Stimulated activated memory B cell treated with anti-CD40 and anti-IgM and Interleukin-4, amounts not matched to agents 10 μg/mL and 1 μg/mL and 100 μg/mL, for 72 hours (primary cell): ENCODE measurements around the gene TNFAIP8L1.

Experiments
- ATAC-seq: fragments of 150-1000 bp; cut with Tn5 transposase; 2 replicates; pipeline ENCODE4 v1.10.0; 2021
- H3K27ac Mint-ChIP-seq: one replicate; pipeline ENCODE4 v1.8.0; 2022; ENCODE audit warnings: mild to moderate bottlenecking, mixed read lengths
- H3K27me3 Mint-ChIP-seq: one replicate; pipeline ENCODE4 v1.8.0; 2022; ENCODE audit warnings: mixed read lengths
- H3K36me3 Mint-ChIP-seq: one replicate; pipeline ENCODE4 v1.8.0; 2022; ENCODE audit warnings: mixed read lengths
- H3K4me1 Mint-ChIP-seq: one replicate; pipeline ENCODE4 v1.8.0; 2022; ENCODE audit warnings: mixed read lengths
- H3K4me3 Mint-ChIP-seq: one replicate; pipeline ENCODE4 v1.8.0; 2022; ENCODE audit warnings: mild to moderate bottlenecking, moderate library complexity, mixed read lengths
- H3K9me3 Mint-ChIP-seq: one replicate; pipeline ENCODE4 v1.8.0; 2022; ENCODE audit warnings: mixed read lengths

Gene TNFAIP8L1

DNA sequence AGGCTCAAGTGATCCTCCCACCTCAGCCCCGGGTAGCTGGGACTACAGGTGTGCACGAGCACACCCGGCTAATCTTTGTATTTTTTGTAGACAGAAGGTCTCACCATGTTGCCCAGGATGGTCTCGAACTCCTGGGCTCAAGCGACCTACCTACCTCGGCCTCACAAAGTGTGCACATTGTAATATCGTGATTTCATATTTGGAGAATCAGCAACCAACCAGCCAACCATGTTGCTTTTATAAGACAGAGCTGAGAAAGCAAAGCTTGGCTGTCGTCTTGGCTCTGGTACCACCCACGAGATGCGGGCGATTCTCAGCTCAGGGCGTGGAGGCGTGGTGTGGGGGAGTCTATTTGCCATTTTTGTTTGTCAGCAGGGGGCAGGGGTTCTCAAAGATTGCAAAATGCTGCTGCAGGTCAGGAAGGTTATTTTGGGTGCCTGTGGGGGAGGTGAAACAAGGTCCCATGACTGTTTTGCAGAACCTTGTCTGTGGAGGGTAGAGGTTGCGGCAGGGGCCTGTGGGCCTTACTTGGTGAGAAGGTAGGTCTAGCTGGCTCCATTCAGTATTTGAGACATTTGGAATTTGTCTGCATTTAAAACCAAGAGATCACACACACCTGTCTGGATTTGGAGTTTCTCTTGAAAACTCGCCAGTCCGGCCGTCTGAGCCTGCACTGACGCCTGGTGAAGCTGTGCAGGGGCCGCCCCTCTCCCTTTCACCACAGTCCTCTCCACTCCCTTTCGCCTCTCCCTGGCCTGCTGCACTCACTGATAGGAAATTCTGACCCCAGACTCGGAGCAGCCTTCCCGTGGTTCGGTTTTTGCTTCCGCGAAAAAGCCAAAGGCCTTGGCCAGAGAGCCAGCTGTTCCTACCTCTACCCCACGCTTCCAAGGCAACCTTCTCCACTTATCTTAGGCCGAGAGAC, 15.4 kb downstream of the TNFAIP8L1 start:
- H3K4me3 Mint-ChIP-seq: peak overlapping the region; percentile 8
- peak; percentile 35 for ATAC-seq
- H3K36me3 Mint-ChIP-seq: peaks cover 24% of the 10 kb centered on the region
- peaks cover 17% of the 10 kb centered on the region for H3K4me1 Mint-ChIP-seq
- peak overlapping the region; percentile 50 for H3K27ac Mint-ChIP-seq
- no peaks in the 10 kb centered on the region for H3K9me3 Mint-ChIP-seq
- no peaks in the 10 kb centered on the region for H3K27me3 Mint-ChIP-seq

DNA sequence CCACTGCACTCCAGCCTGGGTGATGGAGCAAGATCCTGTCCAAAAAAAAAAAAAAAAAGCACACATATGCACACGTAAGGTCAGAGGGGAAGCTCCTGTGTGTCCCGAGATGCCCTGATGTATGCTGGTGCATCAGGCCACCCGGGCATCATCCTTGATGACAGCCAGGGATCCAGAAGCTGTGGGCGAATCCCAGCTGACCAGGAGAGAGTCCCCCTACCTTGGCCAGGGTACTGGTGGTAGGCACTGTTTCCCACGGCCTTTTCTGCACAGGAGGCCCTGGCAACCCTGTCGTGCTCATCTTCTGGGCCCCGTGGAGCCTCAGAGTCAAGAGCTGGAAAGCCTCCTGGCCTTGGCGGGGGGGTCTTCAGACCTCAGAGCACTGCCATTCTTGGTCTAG, 16.8 kb downstream of the TNFAIP8L1 start:
- Mint-ChIP-seq H3K36me3 (peaks cover 38% of the 10 kb centered on the region), H3K27ac (no peak overlapping the region), H3K9me3 (no peaks in the 10 kb centered on the region), H3K4me1 (peaks cover 13% of the 10 kb centered on the region), H3K27me3 (no peaks in the 10 kb centered on the region), H3K4me3 (no peak overlapping the region)
- ATAC-seq: no peak

DNA sequence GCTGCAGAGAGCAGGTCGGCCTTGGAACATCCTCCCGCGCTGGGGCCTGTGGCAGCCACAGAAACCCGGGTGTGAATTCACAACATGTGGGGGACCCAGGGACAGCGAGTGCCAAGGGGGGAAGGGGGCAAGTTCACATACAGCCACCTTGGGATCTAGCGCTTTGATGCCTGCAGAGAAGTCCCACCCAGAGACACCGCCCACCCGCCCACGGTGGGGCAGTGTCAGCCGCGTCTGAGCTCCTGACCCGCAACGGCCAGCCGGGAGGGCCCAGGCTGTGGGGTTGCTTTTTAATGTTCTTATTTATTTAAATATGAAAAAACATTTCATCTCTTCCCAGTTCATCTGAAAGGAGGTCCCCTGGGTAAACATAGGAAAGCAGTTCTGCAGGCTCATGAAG, 17.9 kb downstream of the TNFAIP8L1 start:
- Mint-ChIP-seq H3K4me1 (peaks cover 17% of the 10 kb centered on the region), H3K27me3 (no peaks in the 10 kb centered on the region), H3K36me3 (peaks cover 48% of the 10 kb centered on the region), H3K4me3 (no peak overlapping the region), H3K27ac (no peak overlapping the region), H3K9me3 (no peaks in the 10 kb centered on the region)
- no peak for ATAC-seq

DNA sequence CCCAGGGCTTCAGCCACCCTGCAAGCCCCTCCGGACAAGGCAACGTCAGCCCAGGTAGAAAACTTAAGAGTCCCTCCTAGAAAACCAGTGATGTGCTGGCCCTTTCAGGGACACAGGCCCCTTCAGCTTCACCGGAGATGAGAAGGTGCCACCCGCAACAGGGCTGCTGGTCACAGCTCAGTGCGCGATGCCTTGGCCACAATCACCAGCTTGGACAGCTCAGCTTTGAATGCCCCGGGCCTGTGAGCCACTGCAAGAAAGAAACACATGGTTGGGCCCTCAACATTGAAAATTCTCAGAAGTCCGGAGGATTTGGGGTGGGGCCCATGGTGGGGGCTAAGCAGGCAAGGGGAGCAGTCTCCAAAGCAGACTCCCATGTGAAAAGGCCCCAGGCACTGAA, 18.5 kb downstream of the TNFAIP8L1 start:
- Mint-ChIP-seq H3K9me3 (no peaks in the 10 kb centered on the region), H3K27me3 (no peaks in the 10 kb centered on the region), H3K36me3 (peaks cover 53% of the 10 kb centered on the region), H3K4me3 (no peak overlapping the region), H3K27ac (peak overlapping the region; percentile 42), H3K4me1 (peaks cover 21% of the 10 kb centered on the region)
- ATAC-seq: no peak

DNA sequence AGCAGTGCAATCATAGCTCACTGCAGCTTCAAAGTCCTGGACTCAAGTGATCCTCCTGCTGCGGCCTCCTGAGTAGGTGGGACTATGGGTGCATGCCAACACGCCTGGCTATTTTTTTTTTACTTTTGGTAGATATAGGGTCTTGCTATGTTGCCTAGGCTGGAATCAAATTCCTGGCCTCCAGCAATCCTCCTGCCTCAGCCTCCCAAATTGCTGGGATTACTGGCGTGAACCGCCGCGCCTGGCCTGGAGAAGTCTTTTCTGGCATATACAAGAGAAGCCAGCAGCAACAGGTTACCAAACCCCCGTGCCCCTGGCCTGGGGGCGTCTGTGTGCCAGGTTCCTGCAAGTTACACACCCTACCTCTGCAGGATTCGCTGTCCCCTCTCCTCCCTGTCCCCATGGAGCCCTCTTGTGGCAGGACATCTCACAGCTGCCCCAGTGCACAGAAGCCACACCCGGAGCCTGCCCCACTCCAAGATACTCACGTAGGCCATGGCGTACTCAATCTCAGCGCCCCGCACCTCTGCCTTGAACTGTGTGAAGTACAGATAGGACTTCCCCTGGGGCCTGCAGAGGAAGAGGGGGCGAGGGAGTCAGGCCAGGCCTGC, 21.0 kb downstream of the TNFAIP8L1 start:
- Mint-ChIP-seq H3K27me3 (no peaks in the 10 kb centered on the region), H3K4me3 (no peak overlapping the region), H3K27ac (peak overlapping the region; percentile 40), H3K36me3 (peaks cover 55% of the 10 kb centered on the region), H3K9me3 (no peaks in the 10 kb centered on the region), H3K4me1 (peaks cover 12% of the 10 kb centered on the region)
- ATAC-seq: no peak

DNA sequence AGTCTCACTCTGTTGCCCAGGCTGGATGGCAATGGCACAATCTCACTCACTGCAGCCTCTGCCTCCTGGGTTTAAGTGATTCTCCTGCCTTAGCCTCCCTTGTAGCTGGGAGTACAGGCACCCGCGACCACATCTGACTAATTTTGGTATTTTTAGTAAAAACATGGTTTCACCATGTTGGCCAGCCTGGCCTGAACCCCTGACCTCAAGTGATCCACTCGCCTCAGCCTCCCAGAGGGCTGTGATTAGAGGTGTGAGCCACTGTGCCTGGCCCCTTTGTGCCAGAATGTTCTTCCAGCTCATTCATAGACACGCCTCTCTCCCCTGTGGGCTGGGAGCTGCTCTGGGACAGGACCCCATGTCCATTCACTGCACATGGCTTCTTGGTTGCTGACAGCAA, 21.7 kb downstream of the TNFAIP8L1 start:
- H3K27ac Mint-ChIP-seq: peak overlapping the region; percentile 40
- H3K36me3 Mint-ChIP-seq: peaks cover 54% of the 10 kb centered on the region
- no peaks in the 10 kb centered on the region for H3K9me3 Mint-ChIP-seq

DNA sequence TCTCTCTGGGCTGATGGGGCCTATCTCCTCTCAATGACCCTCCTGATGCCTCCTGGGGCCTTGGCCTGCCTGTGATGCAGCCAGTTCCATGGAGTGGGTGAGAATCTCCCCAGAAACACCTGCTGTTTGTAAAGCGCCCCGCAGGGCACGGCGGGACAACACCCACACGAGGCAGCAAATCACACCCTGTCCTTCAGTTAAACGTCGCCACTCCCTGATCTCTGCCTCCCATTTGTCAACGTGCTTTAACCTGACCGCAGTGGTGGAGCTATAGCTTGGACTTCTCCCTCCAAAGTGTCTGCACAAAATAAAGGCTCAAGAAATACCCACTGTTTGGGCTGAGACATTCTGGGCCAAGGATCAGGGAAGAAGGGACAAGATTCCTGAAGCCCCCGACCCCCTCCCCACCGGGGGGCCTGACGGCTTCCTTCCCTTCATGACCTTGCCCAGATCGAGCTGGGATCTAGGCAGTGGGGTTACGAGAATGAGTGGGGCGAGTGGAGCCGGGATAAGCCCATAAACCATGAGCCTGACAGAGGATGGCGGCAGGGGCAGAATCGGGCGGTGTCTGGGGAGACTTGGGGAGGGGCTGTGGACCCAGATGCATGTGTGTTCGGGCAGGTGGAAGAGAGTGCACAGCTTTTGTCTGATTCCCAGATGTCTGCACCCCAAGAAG, 22.8 kb downstream of the TNFAIP8L1 start:
- no peak for ATAC-seq
- Mint-ChIP-seq H3K27ac (peak overlapping the region; percentile 30), H3K9me3 (no peaks in the 10 kb centered on the region), H3K27me3 (no peaks in the 10 kb centered on the region), H3K4me1 (peaks cover 12% of the 10 kb centered on the region), H3K36me3 (peaks cover 54% of the 10 kb centered on the region), H3K4me3 (no peak overlapping the region)

More for the DNA sequence above, 21.7 kb downstream of the TNFAIP8L1 start:
- peaks cover 12% of the 10 kb centered on the region for H3K4me1 Mint-ChIP-seq
- ATAC-seq: no peak
- H3K4me3 Mint-ChIP-seq: no peak overlapping the region
- H3K27me3 Mint-ChIP-seq: no peaks in the 10 kb centered on the region

DNA sequence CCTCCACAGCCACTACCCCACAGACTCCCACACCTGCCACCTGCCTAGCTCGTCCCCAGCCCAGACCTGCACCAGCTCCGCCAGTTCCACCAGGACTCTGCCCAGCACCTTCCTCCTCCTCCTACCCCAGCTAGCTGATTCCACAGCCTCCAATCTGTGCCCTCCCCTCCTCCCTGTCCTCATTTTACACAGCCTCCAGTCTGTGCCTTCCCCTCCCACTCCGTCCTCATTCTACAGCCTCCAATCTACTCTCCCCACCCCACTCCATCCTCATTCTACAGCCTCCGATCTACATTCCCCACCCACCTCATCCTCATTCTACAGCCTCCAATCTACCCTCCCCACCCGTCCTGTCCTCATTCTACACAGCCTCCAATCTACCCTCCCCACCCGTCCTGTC, 23.5 kb downstream of the TNFAIP8L1 start:
- ATAC-seq: no peak
- peaks cover 12% of the 10 kb centered on the region for H3K4me1 Mint-ChIP-seq
- no peaks in the 10 kb centered on the region for H3K9me3 Mint-ChIP-seq
- H3K36me3 Mint-ChIP-seq: peaks cover 53% of the 10 kb centered on the region
- H3K27ac Mint-ChIP-seq: peak overlapping the region; percentile 30
- H3K27me3 Mint-ChIP-seq: no peaks in the 10 kb centered on the region
- no peak overlapping the region for H3K4me3 Mint-ChIP-seq

DNA sequence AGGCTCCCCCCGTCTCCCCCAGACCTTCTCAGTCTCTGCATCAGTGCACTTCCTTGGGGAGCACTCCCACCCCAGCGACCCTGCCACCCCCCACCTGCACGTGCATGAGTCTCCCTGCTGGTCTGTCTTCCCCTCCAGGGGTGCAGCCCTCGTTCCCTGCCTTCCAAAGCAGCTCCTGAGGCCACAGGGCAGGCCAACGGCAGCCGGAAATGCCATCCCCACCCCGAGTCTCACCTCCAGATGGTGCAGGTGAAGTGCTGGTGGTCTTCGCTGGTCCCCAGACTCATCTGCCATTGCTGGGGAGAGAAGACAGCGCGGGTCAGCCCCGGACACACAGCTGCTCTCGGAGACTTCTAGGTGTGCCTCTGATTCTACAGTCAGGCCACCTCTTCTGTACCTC, 25.3 kb downstream of the TNFAIP8L1 start:
- no peak overlapping the region for H3K4me3 Mint-ChIP-seq
- no peaks in the 10 kb centered on the region for H3K9me3 Mint-ChIP-seq
- H3K27ac Mint-ChIP-seq: no peak overlapping the region
- peaks cover 49% of the 10 kb centered on the region for H3K36me3 Mint-ChIP-seq
- H3K4me1 Mint-ChIP-seq: peaks cover 27% of the 10 kb centered on the region
- H3K27me3 Mint-ChIP-seq: no peaks in the 10 kb centered on the region
- no peak for ATAC-seq

DNA sequence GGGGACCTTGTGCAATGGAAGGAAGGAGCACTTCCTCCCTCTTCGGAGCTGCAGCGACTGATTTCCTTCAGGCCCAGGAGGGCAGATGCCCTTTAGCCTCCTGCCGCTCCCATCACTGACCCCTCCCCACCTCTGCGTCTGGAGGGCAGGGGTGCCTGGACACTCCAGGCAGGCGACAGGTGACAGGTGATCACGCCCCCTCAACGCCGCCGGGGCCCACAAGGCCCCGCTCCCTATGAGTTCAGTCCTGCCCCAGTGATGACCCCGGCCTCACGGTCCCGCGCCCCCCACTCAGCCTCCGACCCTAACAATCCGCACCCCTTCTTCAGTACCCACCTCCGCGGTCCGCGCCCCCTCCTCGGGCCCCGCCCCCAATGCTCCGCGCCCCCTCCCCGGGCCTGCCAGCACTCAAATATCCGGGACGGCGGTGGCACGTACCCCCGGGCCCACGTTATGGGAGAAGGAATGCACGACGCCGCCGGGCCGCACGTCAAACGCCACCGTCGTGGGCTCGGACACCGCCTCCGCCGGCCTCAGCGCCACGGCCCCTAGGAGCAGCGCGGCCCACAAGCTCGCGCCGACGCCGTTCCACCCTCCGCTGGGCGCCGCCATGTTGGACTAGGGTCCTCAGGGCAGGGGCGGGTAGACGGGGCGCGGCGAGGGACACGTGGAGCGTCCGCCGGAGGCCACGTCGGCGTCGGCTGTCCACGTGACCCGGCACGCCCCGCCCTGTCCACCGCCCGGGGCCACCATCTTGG, 30.6 kb downstream of the TNFAIP8L1 start, which contains the start of gene MYDGF:
MYDGF (minus strand) TSS at position 620 of the 758 bp plus-strand sequence; CDS start at position 612, 8 bp downstream.
- peak; percentile 99 for ATAC-seq
- Mint-ChIP-seq H3K27me3 (no peaks in the 10 kb centered on the region), H3K9me3 (no peaks in the 10 kb centered on the region), H3K27ac (peak within 1 kb of the TSS; percentile 93), H3K4me1 (peaks cover 22% of the 10 kb centered on the region), H3K36me3 (peaks cover 9% of the 10 kb centered on the region), H3K4me3 (peak within 1 kb of the TSS; percentile 85)

DNA sequence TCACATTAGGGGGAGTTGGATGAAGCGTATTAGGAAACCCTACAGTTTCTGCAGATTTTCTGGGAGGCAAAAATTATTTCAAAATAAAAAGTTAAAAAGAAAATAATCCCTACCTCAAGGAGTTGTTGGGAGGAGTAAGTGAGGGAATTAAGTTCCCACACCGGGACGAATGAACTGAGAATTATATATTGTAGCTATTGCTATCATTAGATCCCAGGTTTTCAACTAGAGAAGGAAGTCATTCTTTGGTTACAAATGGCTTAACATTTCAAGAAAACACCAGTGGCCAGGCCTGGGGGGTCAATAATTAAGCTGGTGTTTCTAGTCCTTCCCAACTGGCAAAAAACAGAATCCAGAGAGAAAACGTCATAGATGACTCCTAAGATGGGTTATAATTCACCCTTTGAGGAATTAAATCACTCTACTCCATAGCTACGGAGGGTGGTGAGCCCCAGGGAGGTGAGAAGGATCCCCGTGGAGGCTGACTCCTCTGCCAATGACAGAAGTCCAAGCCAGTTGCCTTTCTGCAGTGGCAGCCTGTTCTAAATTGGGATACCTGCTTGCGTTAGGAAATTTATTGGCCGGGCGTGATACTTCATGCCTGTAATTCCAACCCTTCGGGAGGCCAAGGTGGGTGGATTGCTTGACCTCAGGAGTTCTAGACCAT, 32.0 kb downstream of the TNFAIP8L1 start:
- Mint-ChIP-seq H3K9me3 (no peaks in the 10 kb centered on the region), H3K27ac (no peak overlapping the region), H3K4me1 (peaks cover 22% of the 10 kb centered on the region), H3K36me3 (peaks cover 11% of the 10 kb centered on the region), H3K27me3 (no peaks in the 10 kb centered on the region), H3K4me3 (no peak overlapping the region)
- no peak for ATAC-seq

DNA sequence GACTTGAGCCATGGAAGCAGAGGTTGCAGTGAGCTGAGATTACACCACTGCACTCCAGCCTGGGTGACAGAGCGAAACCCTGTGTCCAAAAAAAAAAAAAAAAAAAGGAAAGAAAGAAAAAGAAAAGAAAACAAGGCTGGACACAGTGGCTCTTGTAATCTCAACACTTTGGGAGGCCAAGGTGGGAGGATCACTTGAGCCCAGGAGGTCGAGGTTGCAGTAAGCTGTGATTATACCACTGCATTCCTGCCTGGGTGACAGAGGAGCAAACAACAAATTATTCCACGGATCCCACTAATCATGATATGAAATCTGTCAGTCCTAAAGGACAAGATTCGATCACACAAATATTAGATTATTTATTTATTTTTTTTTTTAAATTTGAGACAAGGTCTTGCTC, 33.9 kb downstream of the TNFAIP8L1 start:
- Mint-ChIP-seq H3K27me3 (no peaks in the 10 kb centered on the region), H3K9me3 (no peaks in the 10 kb centered on the region), H3K4me3 (no peak overlapping the region), H3K27ac (no peak overlapping the region), H3K36me3 (peaks cover 28% of the 10 kb centered on the region), H3K4me1 (peaks cover 29% of the 10 kb centered on the region)
- ATAC-seq: no peak

DNA sequence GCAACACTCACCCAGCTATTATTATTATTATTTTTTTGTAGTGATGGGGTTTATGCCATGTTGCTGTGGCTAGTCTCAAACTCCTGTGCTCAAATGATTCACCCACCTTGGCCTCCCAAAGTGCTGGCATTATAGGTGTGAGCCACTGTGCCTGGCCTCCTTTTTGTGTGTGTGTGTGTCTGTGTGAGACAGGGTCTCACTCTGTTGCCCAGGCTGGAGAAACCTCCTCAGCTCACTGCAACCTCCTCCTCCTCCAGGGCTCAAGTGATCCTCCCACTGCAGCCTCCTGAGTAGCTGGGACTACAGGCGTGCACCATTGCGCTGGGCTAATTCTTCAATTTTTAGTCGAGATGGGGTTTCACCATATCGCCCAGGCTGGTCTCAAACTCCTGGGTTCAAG, 34.4 kb downstream of the TNFAIP8L1 start:
- no peak overlapping the region for H3K4me3 Mint-ChIP-seq
- peaks cover 24% of the 10 kb centered on the region for H3K4me1 Mint-ChIP-seq
- no peaks in the 10 kb centered on the region for H3K9me3 Mint-ChIP-seq
- no peaks in the 10 kb centered on the region for H3K27me3 Mint-ChIP-seq
- peaks cover 27% of the 10 kb centered on the region for H3K36me3 Mint-ChIP-seq
- no peak overlapping the region for H3K27ac Mint-ChIP-seq
- ATAC-seq: no peak

DNA sequence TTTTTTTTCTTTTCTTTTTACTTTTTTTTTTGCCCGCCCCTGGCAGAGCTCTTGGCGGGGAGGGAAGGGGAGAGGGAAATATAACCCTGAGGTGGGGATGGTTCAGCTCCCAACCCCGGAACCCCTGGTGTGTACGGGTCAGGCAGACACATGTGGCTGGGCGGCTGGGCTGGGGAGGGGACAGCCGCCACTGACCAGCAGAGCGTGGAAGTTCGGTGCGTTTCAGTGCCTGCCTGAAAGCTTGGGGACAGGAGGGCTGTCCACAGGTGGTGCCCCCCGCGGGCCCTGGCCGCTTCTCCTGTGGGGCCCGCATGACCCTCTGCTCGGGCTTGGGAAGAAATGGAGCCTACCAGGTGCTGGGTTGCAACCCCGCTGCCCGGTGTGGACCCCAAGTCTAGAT, 36.0 kb downstream of the TNFAIP8L1 start:
- peaks cover 41% of the 10 kb centered on the region for H3K36me3 Mint-ChIP-seq
- H3K4me1 Mint-ChIP-seq: peaks cover 8% of the 10 kb centered on the region
- no peak overlapping the region for H3K27ac Mint-ChIP-seq
- H3K4me3 Mint-ChIP-seq: no peak overlapping the region
- no peak for ATAC-seq
- H3K9me3 Mint-ChIP-seq: no peaks in the 10 kb centered on the region
- H3K27me3 Mint-ChIP-seq: no peaks in the 10 kb centered on the region
